ENCODE data around the gene PSME1.

- no peak for TF ChIP-seq CTCF (IDR thresholded peaks at IDR 0.05)
- TF ChIP-seq EZH2phosphoT487 (IDR thresholded peaks at IDR 0.05), result no peak
Observed at GRCh38 chr14:24150993-24151392, 15.0 kb downstream of the PSME1 start.
